ENCODE results near the gene STAT5A. TPM values are rescaled to one million over a fixed set of nuclear protein-coding genes. Genes with fewer than 3 reads are reported as not detected.

STAT5A gene
- total RNA-seq: 4.8 and 16.6 TPM in 2 replicates

GRCh38 chr17:42287977-42288802, at the start of gene STAT5A:
TSS of gene STAT5A (plus strand) at chr17:42288498. CDS start at chr17:42289412, 914 bp downstream.

GRCh38 chr17:42276359-42276608, 12.0 kb upstream of the STAT5A start, which contains the start of gene STAT5B:
TSS of gene STAT5B (minus strand) at chr17:42276391. CDS start at chr17:42232127, 44,264 bp downstream.

Other genes starting within 250 kb of the STAT5A start
- gene C17orf113, start 237.9 kb upstream of the STAT5A start, total RNA-seq: under 0.01 and 0.28 TPM in 2 replicates
- gene ZNF385C, start 190.0 kb upstream of the STAT5A start, total RNA-seq: under 0.01 TPM in 1 of 2 replicates, not detected in the other
- 6.5 and 13.2 TPM in 2 replicates for gene DHX58, start 175.8 kb upstream of the STAT5A start, total RNA-seq
- gene KAT2A, start 167.1 kb upstream of the STAT5A start, total RNA-seq: 6.9 and 7.6 TPM in 2 replicates
- not detected in 2 replicates for gene HSPB9, start 165.7 kb upstream of the STAT5A start, total RNA-seq
- 54.7 and 99.3 TPM in 2 replicates for gene RAB5C, start 133.5 kb upstream of the STAT5A start, total RNA-seq
- under 0.01 TPM in 1 of 2 replicates, not detected in the other for gene KCNH4, start 107.4 kb upstream of the STAT5A start, total RNA-seq
- not detected in 2 replicates for gene HCRT, start 103.0 kb upstream of the STAT5A start, total RNA-seq
- gene GHDC, start 94.0 kb upstream of the STAT5A start, total RNA-seq: 12.5 and 20.9 TPM in 2 replicates
- 28.8 and 29.3 TPM in 2 replicates for gene STAT5B, start 12.1 kb upstream of the STAT5A start, total RNA-seq
- gene STAT3, start 99.9 kb downstream of the STAT5A start, total RNA-seq: 99.5 and 101 TPM in 2 replicates
- gene CAVIN1, start 134.8 kb downstream of the STAT5A start, total RNA-seq: 691 and 1,245 TPM in 2 replicates
- gene ATP6V0A1, start 170.4 kb downstream of the STAT5A start, total RNA-seq: 31.2 and 73.6 TPM in 2 replicates
- 24.3 and 50.7 TPM in 2 replicates for gene NAGLU, start 247.7 kb downstream of the STAT5A start, total RNA-seq

Data from regular cardiac myocyte (primary cell).